ENCODE data around the gene PAPSS1. TPM values are rescaled to one million over a fixed set of nuclear protein-coding genes. Genes with fewer than 3 reads are reported as not detected.
"Not testable (repeated sequence)": the region's sequence is repeated elsewhere in the genome, so short reads cannot be mapped to it uniquely, and the experiment has no call there.

PAPSS1 gene
- total RNA-seq, 1 experiment from 2014 or later: 59.0 TPM

- TF ChIP-seq, protein P1, sequence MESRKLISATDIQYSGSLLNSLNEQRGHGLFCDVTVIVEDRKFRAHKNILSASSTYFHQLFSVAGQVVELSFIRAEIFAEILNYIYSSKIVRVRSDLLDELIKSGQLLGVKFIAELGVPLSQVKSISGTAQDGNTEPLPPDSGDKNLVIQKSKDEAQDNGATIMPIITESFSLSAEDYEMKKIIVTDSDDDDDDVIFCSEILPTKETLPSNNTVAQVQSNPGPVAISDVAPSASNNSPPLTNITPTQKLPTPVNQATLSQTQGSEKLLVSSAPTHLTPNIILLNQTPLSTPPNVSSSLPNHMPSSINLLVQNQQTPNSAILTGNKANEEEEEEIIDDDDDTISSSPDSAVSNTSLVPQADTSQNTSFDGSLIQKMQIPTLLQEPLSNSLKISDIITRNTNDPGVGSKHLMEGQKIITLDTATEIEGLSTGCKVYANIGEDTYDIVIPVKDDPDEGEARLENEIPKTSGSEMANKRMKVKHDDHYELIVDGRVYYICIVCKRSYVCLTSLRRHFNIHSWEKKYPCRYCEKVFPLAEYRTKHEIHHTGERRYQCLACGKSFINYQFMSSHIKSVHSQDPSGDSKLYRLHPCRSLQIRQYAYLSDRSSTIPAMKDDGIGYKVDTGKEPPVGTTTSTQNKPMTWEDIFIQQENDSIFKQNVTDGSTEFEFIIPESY (IDR thresholded peaks at IDR 0.05; ENCODE audit: extremely low read depth, insufficient replicate concordance, low read length): no peak
- no peak for TF ChIP-seq POLR2AphosphoS5 (IDR thresholded peaks at IDR 0.05; ENCODE audit: low read depth, low read length)
- no peak for TF ChIP-seq CTCF (IDR thresholded peaks at IDR 0.05 in 2 of 3, conservative IDR thresholded peaks at IDR 0.05 in 1 of 3; ENCODE audit: borderline replicate concordance in 1 of 3, insufficient read depth in 1 of 3, low read depth in 2 of 3, low read length in 2 of 3)
- TF ChIP-seq POLR2A (IDR thresholded peaks at IDR 0.05; ENCODE audit: borderline replicate concordance, extremely low read depth, insufficient read depth, insufficient read length): no peak
- TF ChIP-seq, protein P2, sequence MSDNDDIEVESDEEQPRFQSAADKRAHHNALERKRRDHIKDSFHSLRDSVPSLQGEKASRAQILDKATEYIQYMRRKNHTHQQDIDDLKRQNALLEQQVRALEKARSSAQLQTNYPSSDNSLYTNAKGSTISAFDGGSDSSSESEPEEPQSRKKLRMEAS (IDR thresholded peaks at IDR 0.05): no peak
These were observed 5.3 kb upstream of the PAPSS1 start (continued) for GRCh38 chr4:107725281-107725859.

DNA sequence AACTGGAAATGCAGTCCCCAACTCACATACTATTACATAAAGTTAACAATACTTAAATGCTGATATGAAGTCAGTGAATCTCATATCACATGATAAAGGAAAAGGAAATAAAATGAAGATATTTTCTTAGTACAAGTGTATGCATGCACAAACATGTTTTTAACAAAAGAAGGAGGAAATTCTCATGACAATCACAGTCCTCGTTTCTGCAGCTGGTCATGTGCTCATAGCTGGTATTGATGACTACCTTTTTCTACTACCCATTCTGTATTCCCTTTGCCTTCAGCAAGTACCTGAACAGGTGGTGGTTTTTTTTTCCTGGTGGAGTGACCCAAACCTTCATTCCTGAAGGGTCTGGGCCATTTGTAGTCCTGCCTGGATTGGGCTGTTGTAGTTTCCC, 3.3 kb upstream of the PAPSS1 start:
- H3K9ac ChIP-seq (ENCODE audit: low read length); DNase-seq (ENCODE audit: low read depth, low spot score); H3K4me3 ChIP-seq (replicated peaks in 1 of 2; ENCODE audit: low read depth in 1 of 2, low read length in 2 of 2); RAD21 ChIA-PET (ENCODE audit: low non-redundant PET in 1 of 2, low total read pairs in 2 of 2, uncharacterized antibody in 2 of 2, unreplicated experiment in 2 of 2); H3K27ac ChIP-seq (ENCODE audit: low read depth, low read length); H2AFZ ChIP-seq (ENCODE audit: low read depth, low read length, poor library complexity, severe bottlenecking); BruUV-seq (replicated peaks); H3K9me2 ChIP-seq (ENCODE audit: insufficient read depth); H4K20me1 ChIP-seq (ENCODE audit: insufficient read depth); intact Hi-C loops (cut with micrococcal nuclease); ATAC-seq; H3K9me3 ChIP-seq (ENCODE audit: control insufficient read depth in 1 of 2, insufficient read depth in 1 of 2, low read depth in 1 of 2, low read length in 2 of 2); CTCF ChIA-PET; H3K27me3 ChIP-seq (ENCODE audit: insufficient read depth, low read length); H3K36me3 ChIP-seq (ENCODE audit: control insufficient read depth in 1 of 2, insufficient read depth in 2 of 2, low read length in 2 of 2); POLR2A ChIA-PET; H3K4me2 ChIP-seq (ENCODE audit: low read length): not testable (repeated sequence)
- H3K79me2 ChIP-seq (ENCODE audit: insufficient read depth, low read length): peaks cover 14% of the 10 kb centered on the region
- peaks cover 8 to 27% of the 10 kb centered on the region in 2 experiments; a peak in 3 of 4 replicates for H3K4me1 ChIP-seq (ENCODE audit: control insufficient read depth in 1 of 2, insufficient read depth in 2 of 2, low read length in 2 of 2)

Measured in HCT116 (cell line).